Tibial artery (tissue), 4 donors: ENCODE data around the gene APBB2.

Experiments
- DNase-seq, 2 donors: peaks; one replicate each; pipeline ENCODE4 v3.0.0-alpha.2; 2019
- H3K27ac ChIP-seq, 2 donors: fragments of 200-600 bp; sonication (generic) in 1 of 2; 1 replicate in 1 of 2; 2 replicates in 1 of 2; pipeline ENCODE4 v1.5.1; 2018 to 2019; ENCODE audit warnings: mild to moderate bottlenecking in 1 of 2
- H3K27me3 ChIP-seq, 2 donors: fragments of 200-600 bp; sonication (generic) in 1 of 2; one replicate each; pipeline versions ENCODE4 v1.5.1 to v1.6.0; 2016 to 2019
- H3K36me3 ChIP-seq, 3 donors: fragments of 200-600 bp; sonication (generic) in 2 of 3; one replicate each; pipeline ENCODE4 v1.5.1; 2016 to 2019; ENCODE audit warnings: mild to moderate bottlenecking in 2 of 3
- H3K4me1 ChIP-seq, 4 donors: fragments of 200-600 bp; sonication (generic) in 2 of 4; 1 replicate in 3 of 4; 2 replicates in 1 of 4; pipeline ENCODE4 v1.5.1; 2016 to 2019
- H3K4me3 ChIP-seq, 2 donors: fragments of 200-600 bp; sonication (generic) in 1 of 2; 1 replicate in 1 of 2; 2 replicates in 1 of 2; pipeline ENCODE4 v1.5.1; 2018 to 2019; ENCODE audit warnings: mild to moderate bottlenecking in 2 of 2
- H3K9me3 ChIP-seq, 3 donors: fragments of 200-600 bp; sonication (generic) in 1 of 3; one replicate each; pipeline ENCODE4 v1.5.1; 2016 to 2019
- intact Hi-C: fragments of 100-400 bp; cut with DNase I; formaldehyde crosslinking; loops from one replicate; pipeline ENCODE4 v1.15.0; 2023; ENCODE audit warnings: low total_unique reads
- TF ChIP-seq, protein P1 (sequence below), 2 experiments: fragments of 200-600 bp in 1 of 2; fragments of 450-650 bp in 1 of 2; IDR thresholded peaks; one replicate each; pipeline ENCODE4 v1.5.1; 2017 to 2019; ENCODE audit warnings: antibody characterized with exemption in 2 of 2, mild to moderate bottlenecking in 1 of 2, moderate library complexity in 1 of 2

The APBB2 gene

DNA sequence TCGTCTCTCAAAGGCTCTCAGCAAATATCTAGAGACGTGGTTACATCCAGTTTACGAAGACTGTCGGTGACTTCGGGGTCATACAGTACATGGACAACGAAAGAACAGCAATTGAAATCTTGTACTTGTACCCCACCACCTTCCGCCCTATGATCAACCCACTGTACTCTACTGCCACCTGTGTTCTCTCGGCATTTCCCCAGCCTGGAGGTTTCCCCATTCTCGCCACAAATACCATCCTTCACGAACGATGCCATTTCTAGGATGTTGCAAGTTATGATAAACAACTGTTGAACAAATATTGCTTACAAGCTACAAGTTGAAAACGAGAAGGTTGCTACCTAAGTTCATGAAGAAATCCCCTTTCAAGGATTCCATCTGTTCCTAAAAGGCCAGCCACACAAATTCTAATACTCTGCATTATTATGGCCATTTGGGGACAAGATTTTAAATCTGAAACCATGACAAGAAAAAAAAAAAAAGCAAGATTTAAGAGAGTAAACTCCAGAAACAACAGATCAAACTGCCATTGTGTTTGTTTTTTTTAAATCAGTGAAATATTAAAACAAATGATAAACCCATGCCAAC, 1.6 kb downstream of the APBB2 start:
- Histone ChIP-seq H3K27ac (peak overlapping the region; percentile 29 to 82), H3K36me3 (no peaks in the 10 kb centered on the region), H3K4me3 (peak overlapping the region; percentile 96 to 97), H3K4me1 (peaks cover 0 to 62% (median 22%) of the 10 kb centered on the region in 4 donors), H3K9me3 (no peaks in the 10 kb centered on the region), H3K27me3 (no peaks in the 10 kb centered on the region)
- TF ChIP-seq, protein P1, sequence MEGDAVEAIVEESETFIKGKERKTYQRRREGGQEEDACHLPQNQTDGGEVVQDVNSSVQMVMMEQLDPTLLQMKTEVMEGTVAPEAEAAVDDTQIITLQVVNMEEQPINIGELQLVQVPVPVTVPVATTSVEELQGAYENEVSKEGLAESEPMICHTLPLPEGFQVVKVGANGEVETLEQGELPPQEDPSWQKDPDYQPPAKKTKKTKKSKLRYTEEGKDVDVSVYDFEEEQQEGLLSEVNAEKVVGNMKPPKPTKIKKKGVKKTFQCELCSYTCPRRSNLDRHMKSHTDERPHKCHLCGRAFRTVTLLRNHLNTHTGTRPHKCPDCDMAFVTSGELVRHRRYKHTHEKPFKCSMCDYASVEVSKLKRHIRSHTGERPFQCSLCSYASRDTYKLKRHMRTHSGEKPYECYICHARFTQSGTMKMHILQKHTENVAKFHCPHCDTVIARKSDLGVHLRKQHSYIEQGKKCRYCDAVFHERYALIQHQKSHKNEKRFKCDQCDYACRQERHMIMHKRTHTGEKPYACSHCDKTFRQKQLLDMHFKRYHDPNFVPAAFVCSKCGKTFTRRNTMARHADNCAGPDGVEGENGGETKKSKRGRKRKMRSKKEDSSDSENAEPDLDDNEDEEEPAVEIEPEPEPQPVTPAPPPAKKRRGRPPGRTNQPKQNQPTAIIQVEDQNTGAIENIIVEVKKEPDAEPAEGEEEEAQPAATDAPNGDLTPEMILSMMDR (IDR thresholded peaks at IDR 0.05), result peak; percentile 51 to 69
- intact Hi-C loops, result loop anchor here (5.0 to 10.0 kb wide), 2 partner anchors 235 to 1158 kb away; partner anchors contain the start of gene N4BP2
- peak in 1 of 2 donors; percentile 42 for DNase-seq

DNA sequence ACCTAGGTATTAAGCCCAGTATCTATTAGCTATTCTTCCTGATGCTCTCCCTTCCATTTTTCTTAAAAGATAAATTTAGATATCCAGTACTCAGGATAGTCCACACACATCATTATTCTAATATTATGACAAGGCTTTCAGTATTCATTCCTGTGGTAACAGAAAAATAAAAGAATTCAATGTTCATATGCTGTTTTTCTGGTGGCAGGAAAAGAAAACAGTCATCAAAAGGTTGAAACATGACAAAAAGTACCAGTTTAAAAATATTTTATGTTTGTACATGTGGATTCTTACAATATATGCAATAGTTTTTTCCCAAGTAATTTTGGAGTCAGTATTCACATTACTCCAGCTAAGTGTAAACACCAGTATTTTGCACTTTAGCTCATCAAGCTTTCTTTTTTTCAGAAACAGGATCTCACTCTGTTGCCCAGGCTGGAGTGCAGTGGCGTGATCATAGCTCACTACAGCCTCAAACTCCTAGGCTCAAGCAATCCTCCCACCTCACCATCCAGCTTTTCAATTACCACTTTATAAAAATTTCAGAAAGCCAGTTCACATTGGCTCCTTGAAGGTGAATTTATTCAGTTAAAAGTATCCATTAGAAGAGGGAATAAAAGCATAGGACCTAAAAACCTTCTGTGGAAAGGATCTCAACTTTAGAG, 2.3 kb downstream of the APBB2 start:
- no peaks in the 10 kb centered on the region for H3K9me3 ChIP-seq
- intact Hi-C loops, result loop anchor here (5.0 to 10.0 kb wide), 2 partner anchors 235 to 1157 kb away; partner anchors contain the start of gene N4BP2
- H3K4me3 ChIP-seq, result peak overlapping the region; percentile 96 to 97
- DNase-seq, result no peak
- peaks cover 0 to 69% (median 25%) of the 10 kb centered on the region in 4 donors for H3K4me1 ChIP-seq
- no peaks in the 10 kb centered on the region for H3K36me3 ChIP-seq
- no peaks in the 10 kb centered on the region for H3K27me3 ChIP-seq
- TF ChIP-seq, protein P1 (IDR thresholded peaks at IDR 0.05), result no peak
- H3K27ac ChIP-seq, result peak overlapping the region; percentile 29 to 82

DNA sequence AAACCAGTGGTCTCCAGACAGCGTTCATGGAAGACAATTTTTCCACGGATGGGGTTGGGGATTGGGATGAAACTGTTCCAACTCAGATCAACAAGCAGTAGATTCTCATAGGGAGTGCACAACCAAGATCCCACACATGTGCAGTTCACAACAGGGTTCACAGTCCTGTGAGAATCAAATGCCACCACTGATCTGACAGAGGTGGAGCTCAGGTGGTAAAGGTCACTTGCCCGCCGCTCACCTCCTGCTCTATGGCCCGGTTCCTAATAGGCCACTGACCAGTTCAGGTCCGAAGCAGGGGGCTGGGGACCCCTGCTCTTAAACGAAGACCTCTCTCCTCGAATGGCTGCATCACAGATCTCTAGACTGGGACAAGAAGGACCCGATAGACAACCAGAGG, 4.4 kb downstream of the APBB2 start:
- TF ChIP-seq, protein P1 (IDR thresholded peaks at IDR 0.05), result no peak
- intact Hi-C loops, result loop anchor here (5.0 to 10.0 kb wide), 2 partner anchors 233 to 1155 kb away; partner anchors contain the start of gene N4BP2
- H3K27ac ChIP-seq, result peak overlapping the region in 1 of 2 donors; percentile 30
- no peaks in the 10 kb centered on the region for H3K27me3 ChIP-seq
- no peak for DNase-seq
- H3K36me3 ChIP-seq, result no peaks in the 10 kb centered on the region
- H3K4me1 ChIP-seq, result peaks cover 0 to 78% (median 33%) of the 10 kb centered on the region in 4 donors
- H3K4me3 ChIP-seq, result no peak overlapping the region
- H3K9me3 ChIP-seq, result no peaks in the 10 kb centered on the region

DNA sequence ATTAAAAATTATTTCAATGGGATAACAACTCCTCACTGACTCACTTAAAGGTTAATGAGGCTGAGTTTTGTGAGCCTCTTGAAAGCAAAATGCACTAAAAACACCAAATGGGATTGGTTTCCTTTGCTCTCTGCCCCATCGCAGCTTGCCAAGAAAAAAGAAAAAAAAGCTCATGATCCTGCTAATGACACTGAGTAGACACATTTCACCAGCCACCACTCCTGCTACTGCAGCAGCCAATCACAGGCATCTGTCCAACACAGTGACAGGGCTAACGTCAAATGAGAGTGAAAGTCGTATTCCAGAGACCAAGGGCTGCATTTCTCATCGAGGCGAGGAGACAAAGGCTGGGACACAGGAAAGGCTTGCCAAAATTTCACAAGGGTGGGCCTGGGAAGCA, 5.2 kb downstream of the APBB2 start:
- TF ChIP-seq, protein P1 (IDR thresholded peaks at IDR 0.05), result no peak
- peaks cover 0 to 81% (median 37%) of the 10 kb centered on the region in 4 donors for H3K4me1 ChIP-seq
- no peak overlapping the region for H3K4me3 ChIP-seq
- peak overlapping the region in 1 of 2 donors; percentile 36 for H3K27ac ChIP-seq
- no peaks in the 10 kb centered on the region for H3K36me3 ChIP-seq
- no peak for DNase-seq
- intact Hi-C loops, result no loop called here
- no peaks in the 10 kb centered on the region for H3K27me3 ChIP-seq
- no peaks in the 10 kb centered on the region for H3K9me3 ChIP-seq

DNA sequence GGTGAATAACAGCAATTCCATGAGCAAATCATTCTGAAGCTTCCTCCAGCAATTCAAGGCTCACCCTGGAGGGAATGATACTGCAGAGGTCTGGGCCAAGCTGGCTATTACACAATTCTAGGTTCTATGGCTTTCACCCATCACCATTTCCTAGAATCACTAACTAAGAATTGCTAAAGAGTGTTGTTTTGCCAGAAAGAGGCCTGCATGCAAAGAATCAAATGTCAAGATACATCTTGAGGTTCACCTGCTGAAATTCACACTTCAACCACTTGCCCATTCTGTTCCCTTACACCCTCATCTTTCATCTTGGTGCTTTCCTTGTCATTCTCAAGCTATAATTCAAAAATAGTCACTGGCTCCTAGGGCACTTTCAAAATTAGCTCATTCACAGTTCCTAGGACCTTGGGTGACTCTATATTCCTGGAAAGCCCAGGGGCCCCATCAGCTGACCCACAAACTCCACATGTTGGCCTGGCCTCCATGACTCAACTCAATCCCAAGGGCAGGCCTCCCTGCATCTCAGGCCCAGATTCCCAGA, 7.0 kb downstream of the APBB2 start:
- Histone ChIP-seq H3K36me3 (no peaks in the 10 kb centered on the region), H3K4me1 (peaks cover 0 to 96% (median 47%) of the 10 kb centered on the region in 4 donors), H3K27me3 (no peaks in the 10 kb centered on the region), H3K9me3 (no peaks in the 10 kb centered on the region), H3K27ac (no peak overlapping the region), H3K4me3 (no peak overlapping the region)
- intact Hi-C loops, result no loop called here
- DNase-seq, result no peak
- TF ChIP-seq, protein P1 (IDR thresholded peaks at IDR 0.05), result no peak
